T-cell (primary cell): ENCODE data around the gene ENTPD6. TPM values are rescaled to one million over a fixed set of nuclear protein-coding genes. Genes with fewer than 3 reads are reported as not detected.
A peak's percentile ranks its signal among the peaks of the same experiment; 100 is the strongest.

ENCODE experiments used
- ATAC-seq, 4 experiments: fragments of 200-7000 bp in 3 of 4; fragments of 150-1000 bp in 1 of 4; cut with Tn5 transposase; replicated peaks in 1 of 4; 1 replicate in 3 of 4; 2 replicates in 1 of 4; pipeline ENCODE4 v1.10.0; 2021; ENCODE audit warnings: moderate library complexity in 3 of 4, mild to moderate bottlenecking in 2 of 4, moderate number of reproducible peaks in 1 of 4
- CTCF ChIA-PET, 2 donors: fragments of 300-600 bp; sonication (Branson Sonifier 250); formaldehyde crosslinking; loops; one replicate each; lab custom pipeline; 2022; ENCODE audit warnings: antibody characterized with exemption in 2 of 2; lab: Charles Lee
- POLR2A ChIA-PET, 2 donors: fragments of 300-600 bp; sonication (Branson Sonifier 250); formaldehyde crosslinking; loops; one replicate each; lab custom pipeline; 2022; ENCODE audit warnings: antibody characterized with exemption in 2 of 2; lab: Charles Lee
- DNase-seq, 35 experiments: peaks; one replicate each; pipeline versions ENCODE4 v3.0.0 to v3.0.0-alpha.2; 2013 to 2023
- H3K27ac ChIP-seq: one replicate; pipeline ENCODE4 v1.5.1; 2013; ENCODE audit warnings: low read length
- H3K27me3 ChIP-seq, 2 experiments: replicated peaks in 1 of 2; 1 replicate in 1 of 2; 2 replicates in 1 of 2; pipeline versions ENCODE4 v1.6.1 to v1.7.0; 2013; ENCODE audit warnings: low read length in 1 of 2, mixed read lengths in 1 of 2; ENCODE audit not compliant: control insufficient read depth in 2 of 2, insufficient read depth in 2 of 2; ENCODE audit errors: extremely low read depth in 1 of 2
- H3K36me3 ChIP-seq, 2 donors: 1 replicate in 1 of 2; 2 replicates in 1 of 2; pipeline versions ENCODE4 v1.6.1 to v1.7.0; 2013; ENCODE audit warnings: low read length in 1 of 2; ENCODE audit not compliant: control insufficient read depth in 2 of 2, insufficient read depth in 1 of 2; ENCODE audit errors: extremely low read depth in 1 of 2
- H3K4me1 ChIP-seq, 2 experiments: 1 replicate in 1 of 2; 2 replicates in 1 of 2; pipeline versions ENCODE4 v1.6.1 to v1.7.0; 2013; ENCODE audit warnings: low read length in 2 of 2, mixed read lengths in 1 of 2; ENCODE audit not compliant: insufficient read depth in 2 of 2, control insufficient read depth in 1 of 2; ENCODE audit errors: extremely low read depth in 1 of 2
- H3K4me3 ChIP-seq, 2 donors: 1 replicate in 1 of 2; 2 replicates in 1 of 2; pipeline versions ENCODE4 v1.5.1 to v1.7.0; 2013; ENCODE audit warnings: mild to moderate bottlenecking in 2 of 2, low read length in 1 of 2, moderate library complexity in 1 of 2; ENCODE audit not compliant: control insufficient read depth in 1 of 2; ENCODE audit errors: extremely low read depth in 1 of 2
- H3K9me3 ChIP-seq: 2 replicates; pipeline ENCODE4 v1.7.0; 2013
- H3K27ac Mint-ChIP-seq, 2 donors: one replicate each; pipeline ENCODE4 v1.8.0; 2020 to 2021; ENCODE audit warnings: mild to moderate bottlenecking in 2 of 2, mixed read lengths in 2 of 2
- H3K27me3 Mint-ChIP-seq, 2 donors: one replicate each; pipeline ENCODE4 v1.8.0; 2021 to 2022; ENCODE audit warnings: mixed read lengths in 2 of 2
- H3K36me3 Mint-ChIP-seq: one replicate; pipeline ENCODE4 v1.8.0; 2021; ENCODE audit warnings: mixed read lengths
- H3K4me1 Mint-ChIP-seq, 3 donors: one replicate each; pipeline ENCODE4 v1.8.0; 2020 to 2022; ENCODE audit warnings: mixed read lengths in 3 of 3, mild to moderate bottlenecking in 1 of 3
- H3K4me3 Mint-ChIP-seq, 3 donors: one replicate each; pipeline ENCODE4 v1.8.0; 2020 to 2022; ENCODE audit warnings: mild to moderate bottlenecking in 3 of 3, mixed read lengths in 3 of 3, moderate library complexity in 3 of 3
- H3K9me3 Mint-ChIP-seq, 3 donors: one replicate each; pipeline ENCODE4 v1.8.0; 2020 to 2022; ENCODE audit warnings: mixed read lengths in 3 of 3
- WGBS: methylation state at CpG from one replicate; pipeline ENCODE4 v1.1.5; 2013; ENCODE audit warnings: missing lambda C conversion rate; ENCODE audit not compliant: insufficient coverage; 5-methylcytosine and 5-hydroxymethylcytosine counted together
- total RNA-seq, 35 experiments: library from RNA in 6 of 35; stranded (reverse) in 6 of 35; fragments of 120-200 nt in 1 of 35; gene quantifications; one replicate each; pipeline versions ENCODE4 v1.2.1 to v1.2.4 and lab custom pipeline; 2013 to 2026

ENTPD6 gene
- total RNA-seq, 5 donors from 2014 or later (not counting 1 experiment from before 2014, with no cell fraction given): 80.5 to 102 (median 90.9) TPM

GRCh38 chr20:25254571-25254970, 59.1 kb downstream of the ENTPD6 start:
- Mint-ChIP-seq H3K4me3 (no peak overlapping the region), H3K4me1 (peaks cover 52 to 75% (median 53%) of the 10 kb centered on the region in 3 donors), H3K9me3 (no peaks in the 10 kb centered on the region), H3K27me3 (no peaks in the 10 kb centered on the region), H3K36me3 (peaks cover 10% of the 10 kb centered on the region), H3K27ac (peak overlapping the region in 1 of 2 donors; percentile 3)
- POLR2A ChIA-PET: no interaction called here
- H3K4me1 ChIP-seq: peaks cover 32 to 35% of the 10 kb centered on the region in 2 experiments
- WGBS: 83% methylated on average over 3 of the region's 5 CpGs
- H3K9me3 ChIP-seq: no peaks in the 10 kb centered on the region
- peaks cover 0 to 9% of the 10 kb centered on the region in 2 donors for H3K36me3 ChIP-seq
- CTCF ChIA-PET: no interaction called here
- DNase-seq (no peak), ATAC-seq (no peak)
- H3K27ac ChIP-seq: no peak overlapping the region
- no peak overlapping the region for H3K4me3 ChIP-seq
- no peaks in the 10 kb centered on the region for H3K27me3 ChIP-seq

- POLR2A ChIA-PET: no interaction called here
- no peaks in the 10 kb centered on the region for H3K27me3 Mint-ChIP-seq
- no peak overlapping the region for H3K4me3 ChIP-seq
Observed at GRCh38 chr20:25254986-25255680, 59.6 kb downstream of the ENTPD6 start.

GRCh38 chr20:25256226-25256859, 60.8 kb downstream of the ENTPD6 start:
- 100% methylated on average over 3 of the region's 5 CpGs for WGBS
- Mint-ChIP-seq H3K27me3 (no peaks in the 10 kb centered on the region), H3K9me3 (no peaks in the 10 kb centered on the region), H3K36me3 (peaks cover 21% of the 10 kb centered on the region), H3K27ac (peak overlapping the region in 1 of 2 donors; percentile 75), H3K4me3 (no peak overlapping the region), H3K4me1 (peaks cover 45 to 75% (median 53%) of the 10 kb centered on the region in 3 donors)
- H3K4me1 ChIP-seq: peaks cover 37% of the 10 kb centered on the region in 2 experiments
- H3K4me3 ChIP-seq: no peak overlapping the region
- ChIA-PET CTCF (interaction anchor here (0.7 kb wide), 2 partner anchors 16 to 61 kb away, joined by 3 read pairs; no protein-coding TSS in a partner anchor), POLR2A (no interaction called here)
- ATAC-seq (no peak), DNase-seq (no peak)
- no peaks in the 10 kb centered on the region for H3K27me3 ChIP-seq
- no peak overlapping the region for H3K27ac ChIP-seq
- peaks cover 0 to 9% of the 10 kb centered on the region in 2 donors for H3K36me3 ChIP-seq
- no peaks in the 10 kb centered on the region for H3K9me3 ChIP-seq

More at GRCh38 chr20:25254986-25255680, 59.6 kb downstream of the ENTPD6 start:
- 89% methylated on average over 10 of the region's 12 CpGs for WGBS
- DNase-seq: no peak
- H3K9me3 Mint-ChIP-seq: no peaks in the 10 kb centered on the region
- Histone ChIP-seq H3K4me1 (peaks cover 33 to 36% of the 10 kb centered on the region in 2 experiments), H3K27ac (no peak overlapping the region), H3K36me3 (peaks cover 0 to 9% of the 10 kb centered on the region in 2 donors), H3K9me3 (no peaks in the 10 kb centered on the region), H3K27me3 (no peaks in the 10 kb centered on the region)
- H3K36me3 Mint-ChIP-seq: peaks cover 16% of the 10 kb centered on the region
- H3K4me1 Mint-ChIP-seq: peaks cover 52 to 76% (median 53%) of the 10 kb centered on the region in 3 donors
- H3K27ac Mint-ChIP-seq: peak overlapping the region in 1 of 2 donors; percentile 6
- H3K4me3 Mint-ChIP-seq: no peak overlapping the region
- ATAC-seq: no peak
- CTCF ChIA-PET: no interaction called here

GRCh38 chr20:25257130-25257529, 61.6 kb downstream of the ENTPD6 start:
- POLR2A ChIA-PET: no interaction called here
- Mint-ChIP-seq H3K4me1 (peaks cover 41 to 74% (median 52%) of the 10 kb centered on the region in 3 donors), H3K27ac (peak overlapping the region; percentile 3 to 71), H3K27me3 (no peaks in the 10 kb centered on the region), H3K36me3 (peaks cover 28% of the 10 kb centered on the region), H3K4me3 (no peak overlapping the region), H3K9me3 (no peaks in the 10 kb centered on the region)
- H3K27ac ChIP-seq: no peak overlapping the region
- peaks cover 0 to 9% of the 10 kb centered on the region in 2 donors for H3K36me3 ChIP-seq
- no peaks in the 10 kb centered on the region for H3K27me3 ChIP-seq
- DNase-seq (no peak), ATAC-seq (no peak)
- H3K4me3 ChIP-seq: no peak overlapping the region
- 50% methylated on average over 1 of the region's 5 CpGs for WGBS
- H3K4me1 ChIP-seq: peaks cover 36 to 37% of the 10 kb centered on the region in 2 experiments
- CTCF ChIA-PET: no interaction called here
- no peaks in the 10 kb centered on the region for H3K9me3 ChIP-seq

GRCh38 chr20:25257756-25258475, 62.4 kb downstream of the ENTPD6 start:
- no peaks in the 10 kb centered on the region for H3K27me3 ChIP-seq
- H3K27me3 Mint-ChIP-seq: no peaks in the 10 kb centered on the region
- H3K9me3 ChIP-seq: no peaks in the 10 kb centered on the region
- ChIA-PET POLR2A (interaction anchor here in 1 of 2 donors (0.6 kb wide), 1 partner anchor 127 kb away, joined by 3 read pairs; no protein-coding TSS in a partner anchor), CTCF (no interaction called here)
- 93% methylated on average over 3 of the region's 10 CpGs for WGBS
- no peak overlapping the region for H3K4me3 ChIP-seq
- peaks cover 36 to 37% of the 10 kb centered on the region in 2 experiments for H3K4me1 ChIP-seq
- DNase-seq (no peak), ATAC-seq (no peak)
- peak overlapping the region in 1 of 2 donors; percentile 91 for H3K27ac Mint-ChIP-seq
- H3K4me1 Mint-ChIP-seq: peaks cover 38 to 68% (median 50%) of the 10 kb centered on the region in 3 donors
- peaks cover 28% of the 10 kb centered on the region for H3K36me3 Mint-ChIP-seq
- H3K36me3 ChIP-seq: peaks cover 0 to 6% of the 10 kb centered on the region in 2 donors
- peak overlapping the region in 1 of 3 donors; percentile 32 for H3K4me3 Mint-ChIP-seq
- H3K9me3 Mint-ChIP-seq: no peaks in the 10 kb centered on the region
- no peak overlapping the region for H3K27ac ChIP-seq

- Mint-ChIP-seq H3K27ac (peak overlapping the region in 1 of 2 donors; percentile 91), H3K4me3 (peak overlapping the region in 1 of 3 donors; percentile 32), H3K27me3 (no peaks in the 10 kb centered on the region), H3K36me3 (peaks cover 32% of the 10 kb centered on the region), H3K9me3 (peaks cover 0 to 4% (median 3%) of the 10 kb centered on the region in 3 donors), H3K4me1 (peaks cover 38 to 70% (median 55%) of the 10 kb centered on the region in 3 donors)
- WGBS: 97% methylated on average over 8 of the region's 8 CpGs
- ChIA-PET POLR2A (interaction anchor here (0.6 kb wide), 2 partner anchors 120 to 126 kb away, joined by 3 to 4 read pairs; no protein-coding TSS in a partner anchor), CTCF (no interaction called here)
- DNase-seq (no peak), ATAC-seq (no peak)
- no peaks in the 10 kb centered on the region for H3K27me3 ChIP-seq
- no peak overlapping the region for H3K27ac ChIP-seq
- H3K4me1 ChIP-seq: peaks cover 36 to 37% of the 10 kb centered on the region in 2 experiments
- H3K9me3 ChIP-seq: no peaks in the 10 kb centered on the region
- H3K4me3 ChIP-seq: no peak overlapping the region
- H3K36me3 ChIP-seq: peaks cover 0 to 6% of the 10 kb centered on the region in 2 donors
Observed at GRCh38 chr20:25258476-25258805, 62.9 kb downstream of the ENTPD6 start.
